H9 (cell line): ENCODE data around the gene CHAF1A. TPM values are rescaled to one million over a fixed set of nuclear protein-coding genes. Genes with fewer than 3 reads are reported as not detected.

Experiments used
- DNase-seq: peaks from one replicate; pipeline ENCODE4 v3.0.0-alpha.2; 2017
- H2AFZ ChIP-seq: one replicate; pipeline ENCODE4 v1.6.1; 2013; ENCODE audit warnings: mild to moderate bottlenecking, low read length, control low read depth, moderate library complexity
- H2AK5ac ChIP-seq: 2 replicates; pipeline ENCODE4 v1.6.1; 2013; ENCODE audit warnings: low read length, control low read depth, mixed read lengths; ENCODE audit not compliant: insufficient read length
- H2BK120ac ChIP-seq: one replicate; pipeline ENCODE4 v1.6.1; 2013; ENCODE audit warnings: low read depth, mild to moderate bottlenecking, low read length, control low read depth, inconsistent platforms; ENCODE audit not compliant: poor library complexity, severe bottlenecking
- H2BK12ac ChIP-seq: 2 replicates; pipeline ENCODE4 v1.6.1; 2013; ENCODE audit warnings: low read length, control low read depth, mixed read lengths, low read depth; ENCODE audit not compliant: insufficient read length
- H2BK15ac ChIP-seq: 2 replicates; pipeline ENCODE4 v1.6.1; 2013; ENCODE audit warnings: low read depth, low read length, control low read depth
- H2BK20ac ChIP-seq: one replicate; pipeline ENCODE4 v1.6.1; 2013; ENCODE audit warnings: low read depth, mild to moderate bottlenecking, low read length, control low read depth, inconsistent platforms; ENCODE audit not compliant: poor library complexity, severe bottlenecking
- H2BK5ac ChIP-seq: 2 replicates; pipeline ENCODE4 v1.6.1; 2013; ENCODE audit warnings: low read length, control low read depth, mixed read lengths; ENCODE audit not compliant: insufficient read length
- H3K14ac ChIP-seq: 2 replicates; pipeline ENCODE4 v1.6.1; 2013; ENCODE audit warnings: low read length, control low read depth; ENCODE audit not compliant: insufficient read depth
- H3K18ac ChIP-seq: 2 replicates; pipeline ENCODE4 v1.6.1; 2013; ENCODE audit warnings: low read depth, mild to moderate bottlenecking, mixed read lengths, low read length, control low read depth; ENCODE audit not compliant: insufficient read length
- H3K23ac ChIP-seq: 2 replicates; pipeline ENCODE4 v1.6.1; 2013; ENCODE audit warnings: low read length, control low read depth, mixed read lengths, low read depth; ENCODE audit not compliant: insufficient read length
- H3K23me2 ChIP-seq: 2 replicates; pipeline ENCODE4 v1.6.1; 2013; ENCODE audit warnings: low read depth, mild to moderate bottlenecking, mixed read lengths, low read length, control low read depth; ENCODE audit not compliant: insufficient read length, poor library complexity, severe bottlenecking
- H3K27ac ChIP-seq: 2 replicates; pipeline ENCODE4 v1.5.1; 2013; ENCODE audit warnings: low read length, control low read depth, mixed read lengths, low read depth; ENCODE audit not compliant: insufficient read length
- H3K27me3 ChIP-seq: 2 replicates; pipeline ENCODE4 v1.6.1; 2013; ENCODE audit warnings: low read length, control low read depth, inconsistent platforms; ENCODE audit not compliant: insufficient read depth
- H3K4ac ChIP-seq: 2 replicates; pipeline ENCODE4 v1.6.1; 2013; ENCODE audit warnings: low read depth, mild to moderate bottlenecking, control low read depth, inconsistent platforms, low read length, moderate library complexity
- H3K4me1 ChIP-seq: 2 replicates; pipeline ENCODE4 v1.6.1; 2013; ENCODE audit warnings: low read length, control low read depth, inconsistent platforms; ENCODE audit not compliant: insufficient read depth
- H3K4me2 ChIP-seq: 2 replicates; pipeline ENCODE4 v1.6.1; 2013; ENCODE audit warnings: low read length, control low read depth, mixed read lengths; ENCODE audit not compliant: insufficient read length, insufficient read depth
- H3K56ac ChIP-seq: 2 replicates; pipeline ENCODE4 v1.6.1; 2013; ENCODE audit warnings: low read depth, mild to moderate bottlenecking, mixed read lengths, low read length, control low read depth; ENCODE audit not compliant: insufficient read length
- H3K79me1 ChIP-seq: 2 replicates; pipeline ENCODE4 v1.6.1; 2013; ENCODE audit warnings: low read depth, mild to moderate bottlenecking, moderate library complexity, low read length, control low read depth, inconsistent platforms; ENCODE audit not compliant: insufficient read depth, poor library complexity, severe bottlenecking
- H3K79me2 ChIP-seq: 2 replicates; pipeline ENCODE4 v1.6.1; 2013; ENCODE audit warnings: low read length, control low read depth, inconsistent platforms; ENCODE audit not compliant: insufficient read depth
- H3K9ac ChIP-seq: 2 replicates; pipeline ENCODE4 v1.6.1; 2013; ENCODE audit warnings: low read length, control low read depth, mixed read lengths; ENCODE audit not compliant: insufficient read length; ENCODE audit errors: extremely low read depth
- H3K9me3 ChIP-seq: one replicate; pipeline ENCODE4 v1.6.1; 2013; ENCODE audit warnings: low read depth, low read length, inconsistent platforms; ENCODE audit not compliant: control insufficient read depth
- H3T11ph ChIP-seq: one replicate; pipeline ENCODE4 v1.6.1; 2013; ENCODE audit warnings: mild to moderate bottlenecking, low read length, control low read depth, inconsistent platforms
- H4K20me1 ChIP-seq: one replicate; pipeline ENCODE4 v1.6.1; 2013; ENCODE audit not compliant: control insufficient read depth, insufficient read length, insufficient read depth
- H4K5ac ChIP-seq: 2 replicates; pipeline ENCODE4 v1.6.1; 2013; ENCODE audit warnings: low read depth, mild to moderate bottlenecking, mixed read lengths, low read length, control low read depth; ENCODE audit not compliant: insufficient read length
- H4K8ac ChIP-seq: replicated peaks from 2 replicates; pipeline ENCODE4 v1.6.1; 2013; ENCODE audit warnings: low read length, control low read depth, mixed read lengths, low read depth; ENCODE audit not compliant: insufficient read length
- H4K91ac ChIP-seq: 2 replicates; pipeline ENCODE4 v1.6.1; 2013; ENCODE audit warnings: low read depth, mild to moderate bottlenecking, moderate library complexity, mixed read lengths, low read length, control low read depth; ENCODE audit not compliant: insufficient read length
- H3K27ac Mint-ChIP-seq, 3 experiments: 2 replicates in 2 of 3; 3 replicates in 1 of 3; pipeline ENCODE4 v1.8.0; 2020 to 2021; ENCODE audit warnings: mixed read lengths in 3 of 3, mild to moderate bottlenecking in 1 of 3, moderate library complexity in 1 of 3
- H3K27me3 Mint-ChIP-seq: 2 replicates; pipeline ENCODE4 v1.8.0; 2021; ENCODE audit warnings: low read depth, mild to moderate bottlenecking, moderate library complexity, mixed read lengths
- H3K36me3 Mint-ChIP-seq, 3 experiments: 2 replicates in 2 of 3; 3 replicates in 1 of 3; pipeline ENCODE4 v1.8.0; 2020 to 2021; ENCODE audit warnings: low read depth in 3 of 3, mixed read lengths in 3 of 3; ENCODE audit not compliant: insufficient read depth in 1 of 3
- H3K4me1 Mint-ChIP-seq, 2 experiments: 2 replicates each; pipeline ENCODE4 v1.8.0; 2020; ENCODE audit warnings: mixed read lengths in 2 of 2
- H3K4me3 Mint-ChIP-seq, 2 experiments: 2 replicates in 1 of 2; 3 replicates in 1 of 2; pipeline ENCODE4 v1.8.0; 2020 to 2021; ENCODE audit warnings: mild to moderate bottlenecking in 2 of 2, mixed read lengths in 2 of 2, moderate library complexity in 1 of 2
- H3K9me3 Mint-ChIP-seq, 2 experiments: 2 replicates in 1 of 2; 3 replicates in 1 of 2; pipeline ENCODE4 v1.8.0; 2020; ENCODE audit warnings: mild to moderate bottlenecking in 2 of 2, mixed read lengths in 2 of 2, moderate library complexity in 1 of 2
- CTCF ChIP-seq: fragments of 200-600 bp; sonication (generic); conservative IDR thresholded peaks from 3 replicates; pipeline ENCODE4 v1.8.0; 2021; ENCODE audit warnings: antibody characterized with exemption, mild to moderate bottlenecking
- WGBS: extraction: QIAGEN DNeasy Blood & Tissue Kit; methylation state at CpG from one replicate; pipeline ENCODE4 v1.1.7; 2013; ENCODE audit warnings: missing lambda C conversion rate, low lambda C conversion rate, mixed read lengths; ENCODE audit not compliant: insufficient read length; ENCODE audit errors: extremely low coverage; 5-methylcytosine and 5-hydroxymethylcytosine counted together
- total RNA-seq: library from RNA; stranded (reverse); gene quantifications from 2 replicates; pipeline ENCODE4 v1.2.1, GENCODE V29; 2021

Gene CHAF1A
- total RNA-seq, 1 experiment from 2014 or later, result 143 TPM

GRCh38 chr19:4491446-4491845 lies 89.0 kb downstream of the CHAF1A start:
- Histone ChIP-seq H3K23me2 (no peaks in the 10 kb centered on the region), H3T11ph (no peak overlapping the region), H2BK5ac (no peak overlapping the region), H2BK15ac (no peak overlapping the region), H3K27ac (no peak overlapping the region), H3K9me3 (no peaks in the 10 kb centered on the region), H3K4me2 (no peak overlapping the region), H3K4me1 (no peaks in the 10 kb centered on the region), H3K14ac (no peak overlapping the region; the same call in 1 of the 2 replicates), H4K8ac (no peak overlapping the region), H2AFZ (no peak overlapping the region), H2BK120ac (no peak overlapping the region), H4K5ac (no peak overlapping the region), H2BK12ac (no peak overlapping the region), H2BK20ac (no peak overlapping the region), H2AK5ac (no peak overlapping the region), H3K79me1 (no peaks in the 10 kb centered on the region), H4K91ac (no peak overlapping the region), H3K56ac (no peak overlapping the region), H3K4ac (no peak overlapping the region), H3K9ac (no peak overlapping the region), H3K79me2 (no peaks in the 10 kb centered on the region), H3K18ac (no peak overlapping the region), H4K20me1 (peaks cover 3% of the 10 kb centered on the region), H3K27me3 (no peaks in the 10 kb centered on the region), H3K23ac (no peak overlapping the region)
- Mint-ChIP-seq H3K4me1 (no peaks in the 10 kb centered on the region), H3K36me3 (peaks cover 26 to 54% (median 43%) of the 10 kb centered on the region in 3 experiments; a peak in 6 of 7 replicates), H3K27me3 (no peaks in the 10 kb centered on the region), H3K27ac (no peak overlapping the region), H3K4me3 (no peak overlapping the region), H3K9me3 (no peaks in the 10 kb centered on the region)
- no peak for TF ChIP-seq CTCF
- DNase-seq, result no peak
- no CpG with 5 or more reads among the region's 21 CpGs for WGBS
